Stimulated activated CD4-positive, alpha-beta T cell treated with anti-CD3 and anti-CD28 coated beads, Interleukin-15, amount 100 ng/mL, for 1 hour (primary cell): ENCODE results near the gene MICAL2.

Source experiments
- DNase-seq, 2 donors: peaks; one replicate each; pipeline ENCODE4 v3.0.0-alpha.2; 2020; ENCODE audit warnings: low read depth in 1 of 2, low spot score in 1 of 2

MICAL2 gene

DNA sequence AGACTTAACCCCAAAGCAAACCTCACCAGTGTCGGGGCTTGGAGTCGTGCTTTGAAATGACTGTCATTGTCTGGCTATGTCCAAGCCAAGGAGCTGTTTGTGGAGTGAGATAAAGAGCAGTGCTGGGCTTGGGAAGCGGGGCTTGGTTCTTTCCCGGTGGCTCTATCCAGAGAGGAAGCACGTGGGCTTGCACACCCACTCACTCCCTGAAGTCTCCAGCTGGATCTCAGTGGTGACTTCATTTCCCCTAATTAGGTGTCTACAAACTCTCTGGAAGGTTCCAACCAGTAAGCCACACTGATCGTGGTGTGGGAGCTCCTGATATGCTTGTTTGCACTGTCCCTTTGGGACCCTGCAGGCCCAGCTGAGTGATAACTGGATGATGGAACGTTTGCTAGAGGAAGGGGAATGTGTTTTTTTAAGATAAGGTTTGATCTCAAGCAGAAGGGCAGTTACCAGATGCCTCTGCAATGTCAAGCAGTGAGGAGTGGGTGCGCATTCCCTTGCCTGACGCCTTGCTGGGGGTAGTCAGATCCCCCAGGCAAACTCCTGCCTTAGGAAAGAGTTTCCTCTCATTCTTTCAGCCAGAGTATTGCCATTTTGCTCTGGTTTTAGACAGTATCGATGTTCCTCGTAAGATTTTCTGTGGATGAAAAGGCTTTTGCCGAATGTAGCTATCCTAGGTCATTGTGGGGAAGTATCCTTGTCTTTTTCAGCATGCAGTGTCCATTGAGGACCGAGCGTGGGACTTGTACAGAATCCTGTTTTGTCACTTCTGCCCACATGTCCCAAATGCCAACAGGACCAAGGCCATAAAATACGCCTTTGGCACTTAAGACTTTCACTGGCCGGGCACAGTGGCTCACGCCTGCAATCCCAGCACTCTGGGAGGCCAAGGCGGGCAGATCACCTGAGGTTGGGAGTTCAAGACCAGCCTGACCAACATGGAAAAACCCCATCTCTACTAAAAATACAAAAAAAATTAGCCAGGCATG is 90.9 kb downstream of the MICAL2 start:
- DNase-seq: no peak

- no peak for DNase-seq
Observed at GRCh38 chr11:12202661-12203310, 92.4 kb downstream of the MICAL2 start.

GRCh38 chr11:12204506-12204905 is 94.1 kb downstream of the MICAL2 start:
- no peak for DNase-seq

DNA sequence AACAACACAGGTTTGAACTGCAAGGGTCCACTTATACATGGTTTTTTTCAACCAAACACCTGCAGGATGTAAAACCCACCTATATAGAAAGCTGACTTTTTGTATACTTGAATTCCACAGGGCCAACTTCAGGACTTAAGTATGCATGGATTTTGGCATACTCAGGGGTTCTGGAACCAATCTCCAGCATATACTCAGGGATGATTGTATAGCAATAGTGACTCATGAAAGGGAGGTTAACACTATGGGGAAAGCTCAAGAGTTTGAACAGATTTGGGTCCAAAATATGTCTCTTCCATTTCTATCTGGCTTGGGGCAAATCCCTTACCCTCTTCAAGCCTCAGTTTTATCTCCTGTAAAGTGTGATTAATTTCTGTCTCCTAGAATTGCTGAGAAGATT is 94.9 kb downstream of the MICAL2 start:
- no peak for DNase-seq

- no peak for DNase-seq
Observed at GRCh38 chr11:12206529-12206928, 96.1 kb downstream of the MICAL2 start.

DNA sequence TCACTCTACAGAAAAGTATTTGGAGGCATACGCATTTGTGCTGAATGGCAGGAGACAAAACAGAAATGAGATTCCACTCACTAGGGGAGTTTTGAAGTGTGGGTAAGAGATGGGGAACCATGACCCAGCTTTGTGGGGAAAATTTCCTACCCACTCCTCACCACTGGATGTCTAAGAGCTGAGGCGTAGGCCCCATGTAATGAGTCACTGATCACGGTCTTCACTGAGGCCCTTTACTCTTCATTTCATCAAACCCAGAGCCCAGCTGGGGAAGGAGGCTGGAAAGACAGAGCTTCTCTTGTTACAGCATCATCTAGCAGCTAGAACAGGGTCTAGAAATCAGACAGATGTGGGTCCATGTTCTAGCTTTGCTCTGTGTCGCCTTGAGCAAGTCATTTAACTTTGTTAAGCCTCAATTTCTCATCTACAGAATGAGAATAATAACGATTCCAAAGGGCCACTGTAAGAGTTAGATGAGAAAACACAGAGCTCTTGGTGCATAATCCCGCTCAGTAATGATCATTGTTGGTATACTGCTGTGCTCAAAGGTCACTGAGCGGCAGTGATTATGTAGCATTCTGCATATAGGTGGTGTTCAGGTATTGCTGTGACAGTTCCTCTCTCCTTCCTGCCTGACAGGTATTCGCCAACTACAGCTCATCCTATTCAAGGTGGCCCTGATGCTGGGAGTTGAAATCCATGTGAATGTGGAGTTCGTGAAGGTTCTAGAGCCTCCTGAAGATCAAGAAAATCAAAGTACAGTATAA is 97.2 kb downstream of the MICAL2 start:
- DNase-seq: no peak

DNA sequence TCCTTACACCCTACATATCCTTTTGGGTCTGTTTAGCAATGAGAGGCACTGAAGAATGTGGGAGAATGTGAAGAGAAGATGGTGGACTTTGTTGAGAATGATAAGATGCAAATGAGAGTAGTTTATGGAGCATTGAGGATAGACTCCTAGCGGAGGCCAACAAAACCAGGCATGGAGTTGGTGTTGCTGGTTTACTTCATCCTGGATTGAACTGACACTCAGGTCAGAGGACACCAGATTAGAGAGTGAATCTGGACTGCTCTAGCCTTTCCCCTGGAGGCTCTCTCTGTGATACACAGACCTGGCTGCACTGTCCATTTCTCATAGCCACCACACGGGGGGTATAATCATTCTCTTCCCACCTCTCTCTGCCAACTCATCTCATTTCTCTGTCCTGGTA is 98.7 kb downstream of the MICAL2 start:
- DNase-seq: no peak

- no peak for DNase-seq
Observed at GRCh38 chr11:12210200-12210599, 99.8 kb downstream of the MICAL2 start.

- no peak for DNase-seq
Observed at GRCh38 chr11:12211331-12212065, 101.1 kb downstream of the MICAL2 start.

GRCh38 chr11:12212174-12212820 is 101.9 kb downstream of the MICAL2 start:
- DNase-seq: no peak

DNA sequence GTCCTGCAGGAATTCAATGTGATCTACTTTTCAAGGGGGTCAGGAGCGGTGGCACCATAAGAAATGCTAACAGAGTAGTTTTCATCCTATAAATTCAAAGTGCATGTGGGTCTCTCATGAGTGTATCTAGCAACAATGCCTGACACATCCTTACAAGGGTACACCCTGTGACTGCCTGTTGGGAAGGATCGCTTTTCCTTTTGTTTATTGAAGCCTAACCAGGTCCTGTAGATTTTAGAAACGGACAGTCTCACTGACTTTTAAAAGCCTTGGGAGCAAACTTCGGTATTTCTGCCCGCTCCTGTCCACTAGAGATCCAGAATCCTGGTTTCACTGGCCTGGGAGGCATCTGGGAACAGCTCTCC is 102.4 kb downstream of the MICAL2 start:
- DNase-seq: no peak

DNA sequence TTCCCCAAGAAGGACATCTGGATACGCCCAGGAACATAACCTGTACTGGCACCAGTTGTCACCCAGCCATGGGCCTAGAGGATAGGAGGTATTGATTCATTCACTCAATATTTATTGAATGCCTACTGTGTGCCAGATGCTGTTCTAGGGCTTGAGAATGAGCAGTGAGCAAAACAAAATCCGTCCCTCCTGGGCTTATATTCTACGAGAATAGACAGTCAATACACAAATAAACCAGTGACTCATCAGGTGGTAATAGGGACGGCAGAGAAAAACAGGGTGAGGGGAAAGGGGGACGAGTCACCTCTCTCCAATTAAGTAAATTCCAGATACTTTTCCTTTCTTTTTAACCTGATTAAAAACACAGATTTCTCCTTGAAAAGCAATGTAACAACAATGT is 103.5 kb downstream of the MICAL2 start:
- DNase-seq: no peak

DNA sequence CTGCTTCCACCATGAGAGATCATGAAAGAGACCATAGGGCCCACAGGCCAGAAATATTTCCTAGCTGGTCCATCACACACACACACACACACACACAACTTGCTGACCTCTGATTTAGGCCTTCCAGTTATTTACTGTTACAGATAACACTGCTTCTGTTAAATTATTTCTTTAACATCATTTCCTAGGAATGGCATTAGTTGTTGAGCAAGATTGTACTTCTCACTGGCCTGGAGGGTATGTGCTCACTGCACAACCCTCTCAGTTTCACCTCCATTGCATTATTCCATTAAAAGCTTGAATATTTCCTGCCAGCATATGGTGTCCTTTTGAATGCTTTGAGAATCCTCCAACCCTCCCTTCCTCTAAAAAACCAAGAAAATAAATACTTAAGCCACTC is 104.4 kb downstream of the MICAL2 start:
- DNase-seq: no peak

- DNase-seq: no peak
Observed at GRCh38 chr11:12215181-12215593, 104.8 kb downstream of the MICAL2 start.

DNA sequence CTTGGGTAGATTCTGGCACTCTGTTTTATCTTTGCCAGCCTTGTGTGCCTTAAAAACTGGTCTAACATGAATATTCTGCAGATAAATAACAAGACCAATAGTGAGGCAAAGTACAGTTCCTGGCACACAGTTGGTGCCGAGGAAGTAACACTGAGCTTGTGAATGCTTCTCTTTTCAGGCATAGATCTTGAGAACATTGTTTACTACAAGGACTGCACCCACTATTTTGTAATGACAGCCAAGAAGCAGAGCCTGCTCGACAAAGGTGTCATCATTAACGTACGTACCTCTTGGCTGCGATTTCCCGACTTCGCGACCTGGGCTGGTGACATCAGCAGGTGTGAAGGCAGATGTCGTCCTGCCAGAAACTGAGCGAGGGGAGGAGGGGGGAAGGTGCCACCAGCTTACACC is 105.7 kb downstream of the MICAL2 start:
- no peak for DNase-seq

GRCh38 chr11:12216671-12217374 is 106.4 kb downstream of the MICAL2 start:
- no peak for DNase-seq

GRCh38 chr11:12217879-12218278 is 107.5 kb downstream of the MICAL2 start:
- no peak for DNase-seq

DNA sequence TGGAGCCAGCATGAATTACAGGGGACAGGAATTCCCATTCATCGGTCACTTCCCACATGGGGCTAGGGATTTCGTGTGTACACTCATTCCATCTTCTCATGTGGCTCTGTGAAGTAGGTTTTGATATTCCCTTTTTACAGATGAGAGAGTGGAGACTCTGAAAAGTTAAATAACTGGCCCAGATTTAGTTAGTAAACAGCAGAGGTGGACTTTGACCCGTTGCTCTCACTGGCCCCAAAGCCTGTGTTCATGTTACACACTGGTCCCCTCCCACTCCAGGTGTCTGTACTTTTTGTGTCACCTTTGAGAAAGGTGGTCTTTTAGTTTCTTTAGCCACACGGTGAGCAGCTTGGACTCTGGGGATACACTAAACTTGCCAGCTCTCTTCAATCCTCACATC is 108.5 kb downstream of the MICAL2 start:
- DNase-seq: no peak

DNA sequence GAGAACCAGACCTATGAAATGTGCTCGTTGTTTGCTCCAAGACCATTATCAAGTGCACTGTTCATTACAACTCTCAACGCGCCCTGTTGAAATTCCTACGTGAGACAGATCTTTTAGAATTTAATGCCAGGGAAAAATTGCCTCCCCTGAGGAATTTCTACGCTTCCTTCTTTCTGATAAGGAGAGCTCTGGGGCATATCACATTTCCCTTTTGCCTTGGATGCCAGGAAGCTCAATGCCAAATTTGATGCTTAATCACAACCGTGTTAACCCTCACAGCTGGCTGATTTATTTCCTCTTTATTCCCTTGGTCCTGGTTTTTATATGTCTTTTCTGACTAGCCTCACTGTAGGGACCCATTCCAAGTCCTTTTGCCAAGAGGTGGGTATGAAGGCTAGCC is 109.4 kb downstream of the MICAL2 start:
- DNase-seq: no peak

DNA sequence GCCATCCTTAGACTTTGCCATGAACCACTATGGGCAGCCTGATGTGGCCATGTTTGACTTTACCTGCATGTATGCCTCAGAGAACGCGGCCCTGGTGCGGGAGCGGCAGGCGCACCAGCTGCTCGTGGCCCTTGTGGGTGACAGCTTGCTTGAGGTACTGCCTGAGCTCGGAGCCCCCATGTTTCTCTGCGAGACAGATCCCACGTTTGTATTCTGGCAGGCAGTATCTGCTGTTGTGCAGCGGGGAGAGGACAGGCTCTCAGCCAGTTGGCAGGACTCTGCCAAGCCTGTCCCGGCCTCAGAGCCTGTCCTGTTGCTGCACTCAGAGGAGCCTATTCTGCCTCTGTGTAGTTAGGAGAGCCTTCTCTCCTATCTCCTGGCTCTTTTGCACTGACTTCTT is 109.9 kb downstream of the MICAL2 start:
- no peak for DNase-seq
